PC-3 (cell line): Measurements from ENCODE around the gene MLLT10. TPM values are rescaled to one million over a fixed set of nuclear protein-coding genes. Genes with fewer than 3 reads are reported as not detected.

Experiments
- ATAC-seq: fragments of 200-7000 bp; cut with Tn5 transposase; 2 replicates; pipeline ENCODE4 v1.9.1; 2020; ENCODE audit warnings: mild to moderate bottlenecking, moderate library complexity
- BruUV-seq: library from RNA; stranded (reverse); fragments of 400-500 nt; replicated peaks from 2 replicates; lab custom pipeline; 2021; lab: Mats Ljungman, UMichigan
- CTCF ChIA-PET: fragments of 300-600 bp; sonication (Branson Sonifier 250); formaldehyde crosslinking; loops from one replicate; lab custom pipeline; 2022; ENCODE audit warnings: antibody characterized with exemption; lab: Charles Lee
- POLR2A ChIA-PET: fragments of 300-600 bp; sonication (Branson Sonifier 250); formaldehyde crosslinking; loops from one replicate; lab custom pipeline; 2022; ENCODE audit warnings: antibody characterized with exemption; ENCODE audit not compliant: unreplicated experiment; lab: Charles Lee
- DNase-seq: peaks from one replicate; pipeline ENCODE4 v3.0.0-alpha.2; 2015
- H2AFZ ChIP-seq: fragments of 300-600 bp; sonication (generic); 2 replicates; pipeline ENCODE4 v1.6.0; 2016; ENCODE audit warnings: antibody characterized with exemption, low read length
- H3F3A ChIP-seq: fragments of 300-600 bp; sonication (generic); one replicate; pipeline ENCODE4 v1.6.0; 2017; ENCODE audit warnings: antibody characterized with exemption, low read length, control low read depth, mild to moderate bottlenecking; ENCODE audit not compliant: unreplicated experiment
- H3K27ac ChIP-seq: fragments of 300-600 bp; sonication (generic); 2 replicates; pipeline ENCODE4 v1.5.1; 2016; ENCODE audit warnings: mild to moderate bottlenecking, low read length
- H3K27me3 ChIP-seq: fragments of 300-600 bp; sonication (generic); 2 replicates; pipeline ENCODE4 v1.6.1; 2016; ENCODE audit warnings: low read length, mixed read lengths
- H3K36me3 ChIP-seq: fragments of 300-600 bp; sonication (generic); 2 replicates; pipeline ENCODE4 v1.6.1; 2016; ENCODE audit warnings: low read depth, mixed run types, low read length, mixed read lengths
- H3K4me1 ChIP-seq: fragments of 300-600 bp; sonication (generic); 2 replicates; pipeline ENCODE4 v1.5.1; 2016; ENCODE audit warnings: low read length; ENCODE audit not compliant: insufficient read depth
- H3K4me2 ChIP-seq: fragments of 300-600 bp; sonication (generic); 2 replicates; pipeline ENCODE4 v1.6.0; 2016; ENCODE audit warnings: low read length
- H3K4me3 ChIP-seq: fragments of 300-600 bp; sonication (generic); 2 replicates; pipeline ENCODE4 v1.5.1; 2016; ENCODE audit warnings: mild to moderate bottlenecking, low read length, mixed read lengths
- H3K79me2 ChIP-seq: fragments of 300-600 bp; sonication (generic); 2 replicates; pipeline ENCODE4 v1.6.1; 2017; ENCODE audit warnings: low read length, mixed read lengths
- H3K9ac ChIP-seq: fragments of 300-600 bp; sonication (generic); 2 replicates; pipeline ENCODE4 v1.6.0; 2016; ENCODE audit warnings: mild to moderate bottlenecking, low read length
- H3K9me2 ChIP-seq: fragments of 300-600 bp; sonication (generic); replicated peaks from 2 replicates; pipeline ENCODE4 v1.6.1; 2016; ENCODE audit warnings: mixed run types, low read length, mixed read lengths
- H3K9me3 ChIP-seq: fragments of 300-600 bp; sonication (generic); 2 replicates; pipeline ENCODE4 v1.6.1; 2016; ENCODE audit warnings: low read length, mixed read lengths
- H4K20me1 ChIP-seq: fragments of 300-600 bp; sonication (generic); 2 replicates; pipeline ENCODE4 v1.6.1; 2016; ENCODE audit warnings: low read length, mixed read lengths
- CTCF ChIP-seq: fragments of 300-600 bp; sonication (generic); conservative IDR thresholded peaks from 2 replicates; pipeline ENCODE4 v1.5.1; 2017; ENCODE audit warnings: antibody characterized with exemption, low read depth, mild to moderate bottlenecking, low read length
- EZH2 ChIP-seq: fragments of 300-600 bp; sonication (generic); IDR thresholded peaks from one replicate; pipeline ENCODE4 v1.6.1; 2017; ENCODE audit warnings: antibody characterized with exemption, mild to moderate bottlenecking, low read length; ENCODE audit not compliant: unreplicated experiment
- EZH2phosphoT487 ChIP-seq: fragments of 300-600 bp; sonication (generic); IDR thresholded peaks from 2 replicates; pipeline ENCODE4 v1.6.1; 2018; ENCODE audit warnings: mild to moderate bottlenecking, antibody characterized with exemption, low read length, borderline replicate concordance
- intact Hi-C: fragments of 100-400 bp; cut with micrococcal nuclease; formaldehyde crosslinking; loops from 2 replicates; pipeline ENCODE4 v1.9.0; 2023
- total RNA-seq: library from RNA; depleted of rRNA; stranded (reverse); fragments of >200 nt; gene quantifications from 2 replicates; pipeline ENCODE4 v1.2.3, GENCODE V29; 2014

MLLT10 gene
- total RNA-seq, 1 experiment from 2014 or later, result 32.5 TPM

GRCh38 chr10:21699575-21699974 lies 165.5 kb downstream of the MLLT10 start:
- Histone ChIP-seq H3F3A (no peaks in the 10 kb centered on the region), H3K4me3 (no peak overlapping the region), H3K36me3 (peaks cover 17% of the 10 kb centered on the region), H3K9me2 (no peaks in the 10 kb centered on the region), H3K9ac (no peak overlapping the region), H3K4me2 (no peak overlapping the region), H3K27me3 (no peaks in the 10 kb centered on the region), H3K27ac (no peak overlapping the region), H4K20me1 (no peaks in the 10 kb centered on the region), H3K9me3 (peaks cover 12% of the 10 kb centered on the region; the same call in 1 of the 2 replicates), H3K79me2 (peaks cover 20% of the 10 kb centered on the region), H2AFZ (no peak overlapping the region), H3K4me1 (no peaks in the 10 kb centered on the region)
- TF ChIP-seq CTCF (no peak), EZH2phosphoT487 (no peak), EZH2 (no peak)
- intact Hi-C loops, result no loop called here
- DNase-seq (no peak), ATAC-seq (no peak)
- no TSS peak for BruUV-seq
- ChIA-PET POLR2A (no interaction called here), CTCF (no interaction called here)

GRCh38 chr10:21700474-21700873 lies 166.4 kb downstream of the MLLT10 start:
- peaks cover 29% of the 10 kb centered on the region for H3K79me2 ChIP-seq

More at GRCh38 chr10:21700474-21700873, 166.4 kb downstream of the MLLT10 start:
- no peaks in the 10 kb centered on the region for H3F3A ChIP-seq
- H4K20me1 ChIP-seq, result no peaks in the 10 kb centered on the region
- ATAC-seq (no peak), DNase-seq (no peak)
- H3K4me2 ChIP-seq, result no peak overlapping the region
- peaks cover 12% of the 10 kb centered on the region; the same call in 1 of the 2 replicates for H3K9me3 ChIP-seq
- H3K9me2 ChIP-seq, result no peaks in the 10 kb centered on the region
- H3K4me3 ChIP-seq, result no peak overlapping the region
- TF ChIP-seq EZH2 (no peak), EZH2phosphoT487 (no peak), CTCF (no peak)
- intact Hi-C loops, result no loop called here
- POLR2A ChIA-PET, result no interaction called here
- CTCF ChIA-PET, result no interaction called here
- no peak overlapping the region for H3K9ac ChIP-seq
- no peak overlapping the region for H3K27ac ChIP-seq
- no peaks in the 10 kb centered on the region for H3K4me1 ChIP-seq
- no TSS peak for BruUV-seq
- H3K36me3 ChIP-seq, result peaks cover 17% of the 10 kb centered on the region
- H3K27me3 ChIP-seq, result no peaks in the 10 kb centered on the region
- H2AFZ ChIP-seq, result no peak overlapping the region
